Posterior cingulate gyrus (tissue), 11 donors: ENCODE data around the gene PPM1E.
A peak's percentile ranks its signal among the peaks of the same experiment; 100 is the strongest.
"Not testable (repeated sequence)": the region's sequence is repeated elsewhere in the genome, so short reads cannot be mapped to it uniquely, and the experiment has no call there.

Source experiments
- DNase-seq, 10 donors: peaks; one replicate each; pipeline versions ENCODE4 v3.0.0 to v3.0.0-alpha.2; 2020 to 2021; ENCODE audit warnings: mixed read lengths in 3 of 10
- intact Hi-C: fragments of 100-400 bp; cut with DNase I; formaldehyde crosslinking; loops from one replicate; pipeline ENCODE4 v1.15.1; 2023

Gene PPM1E

DNA sequence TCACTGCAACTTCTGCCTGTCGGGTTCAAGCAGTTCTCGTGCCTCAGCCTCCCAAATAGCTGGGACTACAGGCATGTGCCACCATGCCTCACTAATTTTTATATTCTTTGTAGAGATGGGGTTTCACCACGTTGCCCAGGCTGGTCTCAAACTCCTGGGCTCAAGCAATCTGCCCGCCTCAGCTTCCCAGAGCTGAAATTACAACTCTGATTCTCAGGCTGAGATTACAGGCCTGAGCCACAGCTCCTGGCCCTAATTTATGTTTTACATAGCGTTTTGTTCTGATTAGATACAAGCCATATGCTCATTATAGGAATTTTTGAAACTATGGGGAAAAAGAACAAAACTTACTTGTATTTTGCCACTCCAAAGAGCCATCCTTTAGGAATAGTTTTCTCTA lies 22.8 kb downstream of the PPM1E start:
- DNase-seq, intact Hi-C loops: not testable (repeated sequence)

- intact Hi-C loops = no loop called here
- no peak for DNase-seq
Measured at GRCh38 chr17:58779446-58779845, 23.8 kb downstream of the PPM1E start.

DNA sequence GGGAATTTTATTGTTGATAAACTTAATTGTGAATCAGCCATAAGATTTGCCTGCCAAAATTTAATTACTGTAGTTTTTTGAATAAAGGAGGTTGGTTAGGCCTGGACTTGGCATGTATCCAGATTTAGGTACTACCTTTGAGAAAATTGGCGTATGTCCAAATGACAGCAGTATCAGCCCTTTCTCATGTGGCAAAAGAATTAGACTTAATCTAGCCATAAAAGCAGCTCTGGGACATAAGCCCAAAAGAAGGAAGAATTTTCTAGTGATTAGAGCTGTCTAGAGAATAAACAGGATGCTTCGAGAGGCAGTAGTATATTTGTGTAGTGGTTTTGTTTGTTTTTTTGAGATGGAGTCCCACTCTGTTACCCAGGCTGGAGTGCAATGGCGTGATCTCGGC lies 27.7 kb downstream of the PPM1E start:
- DNase-seq = no peak
- intact Hi-C loops = no loop called here

GRCh38 chr17:58785097-58785496 lies 29.4 kb downstream of the PPM1E start:
- intact Hi-C loops = no loop called here
- DNase-seq = no peak

DNA sequence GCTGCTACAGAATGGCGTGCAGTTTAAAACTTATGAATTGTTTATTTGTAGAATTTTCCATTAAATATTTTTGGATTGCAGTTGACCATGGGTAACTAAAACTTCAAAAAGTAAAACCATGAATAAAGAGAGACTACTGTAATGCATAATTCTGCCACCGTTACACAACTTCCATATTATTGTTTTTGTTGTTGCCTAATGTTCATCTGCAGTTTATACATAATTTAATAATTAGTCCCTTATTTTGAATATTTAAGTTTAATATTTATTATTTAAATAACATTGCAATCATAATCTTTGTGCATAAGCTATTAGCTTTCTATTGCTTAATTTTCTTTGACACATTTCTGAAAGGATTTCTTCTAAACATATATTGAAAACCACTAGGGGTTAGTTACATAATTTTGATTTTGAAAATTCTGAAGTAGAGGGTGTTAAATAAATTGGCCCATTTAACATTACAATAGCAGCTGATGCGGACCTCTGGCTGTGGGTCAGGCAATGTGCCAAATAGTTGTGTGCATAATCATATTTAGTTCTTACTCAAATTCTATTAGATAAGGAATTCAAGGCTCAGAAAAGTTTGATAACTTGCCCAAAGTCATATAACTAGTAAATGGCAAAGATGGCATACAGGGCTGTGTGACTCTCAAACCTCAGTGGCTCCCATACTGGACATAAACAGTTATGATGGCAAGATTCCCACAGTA lies 31.1 kb downstream of the PPM1E start:
- intact Hi-C loops = no loop called here
- no peak for DNase-seq

GRCh38 chr17:58788199-58788598 lies 32.5 kb downstream of the PPM1E start:
- intact Hi-C loops = no loop called here
- no peak for DNase-seq

GRCh38 chr17:58789160-58789559 lies 33.5 kb downstream of the PPM1E start:
- intact Hi-C loops = no loop called here
- DNase-seq = no peak

DNA sequence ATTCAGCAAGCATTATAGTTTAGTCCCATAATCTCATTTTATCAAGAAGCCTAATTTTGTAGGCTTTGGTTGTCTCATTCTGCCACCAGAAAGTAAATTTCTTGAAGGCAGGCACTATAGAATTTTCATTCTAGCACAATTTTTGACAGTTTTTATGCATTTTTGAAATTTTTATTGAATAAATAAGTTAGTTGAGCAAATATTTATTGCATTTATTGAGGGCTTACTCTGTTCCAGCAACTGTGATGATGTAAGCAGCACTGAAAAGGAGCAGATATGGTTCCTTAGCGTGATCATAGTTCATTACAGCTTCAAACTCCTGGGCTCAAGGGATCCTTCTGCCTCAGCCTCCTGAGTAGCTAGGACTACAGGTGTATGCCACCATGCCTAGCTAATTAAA lies 34.2 kb downstream of the PPM1E start:
- no peak for DNase-seq
- intact Hi-C loops = no loop called here

DNA sequence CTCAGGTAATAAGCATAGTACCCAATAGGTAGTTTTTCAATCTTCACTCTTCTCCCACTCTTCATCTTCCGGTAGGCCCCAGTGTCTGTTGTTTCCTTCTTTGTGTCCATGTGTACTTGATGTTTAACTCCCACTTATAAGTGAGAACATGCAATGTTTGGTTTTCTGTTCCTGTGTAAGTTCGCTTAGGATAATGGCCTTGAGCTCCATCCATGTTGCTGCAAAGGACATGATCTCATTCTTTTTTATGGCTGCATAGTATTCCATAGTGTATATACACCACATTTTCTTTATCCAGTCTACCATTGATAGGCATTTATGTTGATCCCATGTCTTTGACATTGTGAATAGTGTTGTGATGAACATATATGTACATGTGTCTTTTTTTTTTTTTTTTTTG lies 38.9 kb downstream of the PPM1E start:
- DNase-seq, intact Hi-C loops: not testable (repeated sequence)

- intact Hi-C loops = no loop called here
Measured at GRCh38 chr17:58802188-58802587, 46.5 kb downstream of the PPM1E start.

DNA sequence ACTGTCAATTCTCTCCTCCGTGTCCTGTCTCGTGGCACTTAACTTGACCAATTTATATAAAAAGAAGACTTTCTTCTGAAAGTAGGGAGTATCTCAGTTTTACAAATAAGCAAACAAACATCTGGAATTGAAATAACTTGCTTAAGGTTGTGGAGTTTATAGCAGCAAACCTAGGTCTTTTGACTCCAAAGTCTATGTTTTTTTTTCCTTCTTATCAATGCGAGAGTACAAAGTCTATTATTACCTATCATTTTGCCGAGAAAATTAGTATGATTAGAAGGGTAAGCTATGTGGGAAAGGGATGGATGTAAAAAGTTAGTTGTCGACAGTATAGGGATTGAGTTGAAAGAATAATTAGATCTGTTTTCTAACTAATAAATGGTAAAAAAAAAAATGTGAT lies 50.4 kb downstream of the PPM1E start:
- no peak for DNase-seq
- intact Hi-C loops = no loop called here

More at GRCh38 chr17:58802188-58802587, 46.5 kb downstream of the PPM1E start:
- DNase-seq = no peak

GRCh38 chr17:58808609-58809563 lies 53.2 kb downstream of the PPM1E start:
- peak in 2 of 10 donors; percentile 14 to 16 for DNase-seq
- intact Hi-C loops = no loop called here

- no peak for DNase-seq
- intact Hi-C loops = no loop called here
Measured at GRCh38 chr17:58809564-58809936, 53.9 kb downstream of the PPM1E start.

GRCh38 chr17:58811290-58811689 lies 55.6 kb downstream of the PPM1E start:
- intact Hi-C loops = no loop called here
- no peak for DNase-seq

DNA sequence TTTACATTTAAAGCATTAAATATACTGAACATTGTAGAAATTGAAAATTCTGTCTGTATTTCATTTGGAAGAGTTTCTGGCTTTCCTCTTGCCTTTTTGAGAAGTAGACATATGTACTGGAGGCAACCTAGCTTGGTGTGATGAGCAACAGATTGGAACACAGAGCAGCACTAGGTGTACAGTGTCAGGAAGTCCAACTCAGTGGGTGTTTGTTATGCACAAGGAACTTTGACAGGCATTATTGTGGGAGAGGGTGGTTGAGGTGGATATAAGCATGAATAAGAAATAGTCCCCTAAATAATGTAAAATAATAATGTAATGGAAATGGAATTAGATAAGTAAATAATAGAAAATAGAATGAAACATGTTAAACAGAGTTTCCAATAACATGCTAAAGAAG lies 58.1 kb downstream of the PPM1E start:
- intact Hi-C loops = no loop called here
- no peak for DNase-seq

- intact Hi-C loops = no loop called here
- no peak for DNase-seq
Measured at GRCh38 chr17:58818654-58819053, 63.0 kb downstream of the PPM1E start.

DNA sequence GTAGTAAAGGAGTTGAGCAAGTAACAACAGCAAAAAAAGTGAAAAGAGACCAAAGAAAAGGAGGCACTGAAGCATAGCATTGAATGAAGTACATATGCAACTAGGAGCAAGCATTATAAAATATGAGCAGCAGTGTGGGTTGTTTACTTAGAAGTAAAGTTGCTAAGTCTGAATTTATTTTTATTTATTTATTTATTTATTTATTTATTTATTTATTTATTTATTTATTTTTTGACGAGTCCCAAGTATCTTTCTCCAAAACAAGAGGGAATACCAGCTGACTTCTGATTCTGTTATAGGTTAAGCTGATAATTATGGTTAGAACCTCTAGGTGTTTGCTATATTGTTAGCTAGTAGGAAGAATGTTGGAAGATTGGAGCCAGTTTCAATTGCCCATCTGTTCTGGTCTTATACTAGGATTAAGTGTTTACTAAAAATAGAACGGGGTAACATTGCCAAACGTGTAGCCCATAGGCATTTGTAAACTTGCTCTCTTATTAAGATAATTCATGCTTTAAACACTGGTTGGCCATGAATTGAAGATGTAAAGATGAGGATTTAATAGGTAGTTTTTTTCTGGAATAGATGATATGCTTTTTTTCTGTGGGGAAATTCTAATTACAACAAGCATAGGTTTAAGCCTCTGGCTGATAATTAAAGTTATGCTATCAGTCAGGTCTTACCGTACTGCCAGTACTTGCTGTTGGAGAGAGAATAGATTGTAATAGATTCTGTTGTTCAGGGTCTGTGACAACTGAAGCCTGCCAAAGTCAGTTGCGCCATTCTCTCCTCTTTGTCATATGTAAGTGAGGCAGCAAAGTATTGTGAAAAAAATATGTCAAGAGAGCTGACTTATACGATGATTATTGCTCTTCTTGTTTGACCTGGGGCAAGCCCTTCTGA lies 66.7 kb downstream of the PPM1E start:
- intact Hi-C loops = no loop called here
- DNase-seq = no peak

- intact Hi-C loops = no loop called here
- DNase-seq = no peak
Measured at GRCh38 chr17:58823051-58823525, 67.4 kb downstream of the PPM1E start.

- DNase-seq = no peak
- intact Hi-C loops = no loop called here
Measured at GRCh38 chr17:58829172-58829637, 73.6 kb downstream of the PPM1E start.

GRCh38 chr17:58831780-58832179 lies 76.1 kb downstream of the PPM1E start:
- intact Hi-C loops = no loop called here
- no peak for DNase-seq

DNA sequence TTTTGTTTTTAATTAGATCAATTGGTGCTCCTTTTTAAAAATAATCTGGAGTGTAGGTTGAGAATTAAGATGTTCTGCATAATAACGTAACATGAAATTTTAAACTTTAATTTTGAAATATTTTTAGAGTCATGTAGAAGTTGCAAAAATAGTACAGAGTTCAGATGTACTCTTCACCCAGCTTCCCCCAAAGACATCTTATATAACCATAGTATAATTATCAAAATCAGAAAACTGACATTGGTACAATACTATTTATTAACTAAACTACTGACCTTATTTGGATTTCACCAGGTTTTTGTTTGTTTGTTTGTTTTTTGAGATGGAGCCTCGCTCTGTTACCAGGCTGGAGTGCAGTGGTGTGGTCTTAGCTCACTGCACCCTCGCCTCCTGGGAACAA lies 76.9 kb downstream of the PPM1E start:
- intact Hi-C loops = no loop called here
- no peak for DNase-seq
